Right lung (tissue), 5 donors: ENCODE results near the gene LGALS3. TPM values are rescaled to one million over a fixed set of nuclear protein-coding genes. Genes with fewer than 3 reads are reported as not detected.

ENCODE experiments used
- DNase-seq, 2 donors: peaks; one replicate each; pipeline ENCODE4 v3.0.0-alpha.2; 2013
- polyA plus RNA-seq, 5 donors: library from polyadenylated mRNA; unstranded; fragments of 120-200 nt; gene quantifications; one replicate each; pipeline versions ENCODE4 v1.2.1 to v1.2.3, GENCODE V29; 2013; ENCODE audit warnings: inconsistent platforms in 1 of 5, low replicate concordance in 1 of 5; ENCODE audit not compliant: insufficient read length in 5 of 5, insufficient read depth in 1 of 5

Gene LGALS3
- polyA plus RNA-seq, 5 donors: 43.2 to 63.4 (median 45.7) TPM

DNA sequence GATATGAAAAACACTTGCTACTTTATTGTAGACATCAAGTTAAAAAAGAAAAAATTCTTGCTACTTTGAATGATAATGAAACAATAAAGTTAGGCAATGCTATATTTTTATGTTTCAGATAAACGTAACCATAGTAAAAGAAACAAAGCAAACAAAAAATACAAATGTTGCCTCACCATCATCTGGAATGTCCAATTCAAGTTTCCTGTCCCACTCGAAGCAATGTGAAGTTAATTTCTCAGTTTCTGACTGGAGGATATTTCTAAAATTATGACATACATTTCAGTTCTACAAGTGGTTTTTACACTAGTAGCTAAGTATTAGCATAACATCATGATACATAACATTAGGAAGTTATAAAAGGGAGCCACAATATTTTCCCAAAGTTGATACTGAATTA is 41.5 kb downstream of the LGALS3 start:
- DNase-seq: no peak

DNA sequence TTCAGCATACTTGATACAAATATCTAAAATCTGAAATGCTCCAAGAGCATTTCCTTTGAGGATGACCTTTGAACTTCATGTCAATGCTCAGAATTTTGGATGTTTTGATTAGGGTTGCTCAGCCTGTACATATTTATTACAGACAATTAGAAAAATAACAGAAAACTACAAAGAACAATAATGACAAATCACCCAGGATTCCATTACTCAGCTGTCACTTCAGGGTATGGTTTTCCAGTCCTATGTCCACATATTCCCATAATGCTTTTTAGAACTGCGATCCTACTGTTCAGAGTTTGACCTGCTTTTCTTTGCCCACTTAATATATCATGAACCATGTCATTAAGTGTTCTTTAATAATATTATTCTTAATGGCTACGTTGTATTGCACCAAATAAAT is 51.0 kb downstream of the LGALS3 start:
- DNase-seq: no peak

DNA sequence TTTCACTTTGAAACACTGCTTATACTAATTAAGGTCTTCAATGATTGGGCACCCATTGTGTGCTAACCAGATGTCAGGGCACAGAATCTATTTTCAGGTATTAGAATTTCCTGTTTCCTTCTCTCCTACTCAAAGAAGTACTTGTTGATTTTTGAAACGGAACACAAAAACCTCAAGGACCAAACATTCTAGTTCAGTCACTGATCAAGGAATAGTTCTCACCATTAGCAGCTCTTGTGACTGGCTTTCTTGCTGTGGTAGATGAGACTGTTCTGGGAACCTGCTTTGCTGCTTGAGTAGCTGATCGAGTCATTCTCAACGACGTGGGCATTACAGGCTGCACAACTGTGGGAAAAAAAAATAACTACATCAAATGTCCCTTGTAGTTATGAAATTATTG is 51.4 kb downstream of the LGALS3 start:
- DNase-seq: no peak

DNA sequence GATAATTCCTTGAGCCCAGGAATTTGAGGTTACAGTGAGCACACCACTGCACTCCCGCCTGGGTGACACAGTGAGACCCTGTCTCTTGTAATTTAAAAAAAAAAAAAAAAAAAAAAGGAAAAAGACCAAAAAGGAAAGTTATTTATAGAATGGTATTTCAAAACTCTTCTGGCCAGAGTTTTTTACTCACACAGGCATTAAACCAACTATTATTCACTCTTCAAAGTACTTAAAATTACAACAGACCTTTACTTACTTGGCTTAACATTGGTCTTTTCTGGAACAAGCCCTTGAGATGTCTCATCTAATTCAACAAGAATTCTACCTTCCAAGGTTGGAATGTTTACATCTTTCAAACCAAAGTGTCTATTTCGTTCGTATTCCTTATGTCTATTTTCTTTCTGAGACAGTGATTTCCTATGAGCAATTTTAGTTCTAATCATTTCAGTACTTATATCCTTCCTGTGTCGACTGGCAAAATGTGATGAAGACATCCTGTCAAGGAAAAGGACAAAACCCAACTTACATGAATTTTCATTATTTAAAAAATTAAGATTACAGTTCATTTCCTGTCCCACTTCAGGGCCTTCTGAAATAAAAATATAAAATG is 59.7 kb downstream of the LGALS3 start:
- no peak for DNase-seq

DNA sequence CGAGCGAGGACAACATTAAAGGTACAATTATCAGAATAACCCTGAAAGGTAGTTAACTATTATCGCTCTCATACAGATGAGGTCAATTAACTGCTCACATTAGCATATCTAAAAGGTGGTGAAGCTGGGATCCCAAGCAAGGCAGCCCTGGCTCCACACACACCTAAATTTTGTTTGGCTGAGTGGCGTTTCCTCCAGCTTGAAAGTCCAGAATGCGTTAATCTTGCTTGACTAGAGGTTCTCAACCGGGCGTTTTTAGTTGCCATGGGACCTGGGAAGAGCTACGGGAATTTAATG is 61.8 kb downstream of the LGALS3 start:
- DNase-seq: no peak

DNA sequence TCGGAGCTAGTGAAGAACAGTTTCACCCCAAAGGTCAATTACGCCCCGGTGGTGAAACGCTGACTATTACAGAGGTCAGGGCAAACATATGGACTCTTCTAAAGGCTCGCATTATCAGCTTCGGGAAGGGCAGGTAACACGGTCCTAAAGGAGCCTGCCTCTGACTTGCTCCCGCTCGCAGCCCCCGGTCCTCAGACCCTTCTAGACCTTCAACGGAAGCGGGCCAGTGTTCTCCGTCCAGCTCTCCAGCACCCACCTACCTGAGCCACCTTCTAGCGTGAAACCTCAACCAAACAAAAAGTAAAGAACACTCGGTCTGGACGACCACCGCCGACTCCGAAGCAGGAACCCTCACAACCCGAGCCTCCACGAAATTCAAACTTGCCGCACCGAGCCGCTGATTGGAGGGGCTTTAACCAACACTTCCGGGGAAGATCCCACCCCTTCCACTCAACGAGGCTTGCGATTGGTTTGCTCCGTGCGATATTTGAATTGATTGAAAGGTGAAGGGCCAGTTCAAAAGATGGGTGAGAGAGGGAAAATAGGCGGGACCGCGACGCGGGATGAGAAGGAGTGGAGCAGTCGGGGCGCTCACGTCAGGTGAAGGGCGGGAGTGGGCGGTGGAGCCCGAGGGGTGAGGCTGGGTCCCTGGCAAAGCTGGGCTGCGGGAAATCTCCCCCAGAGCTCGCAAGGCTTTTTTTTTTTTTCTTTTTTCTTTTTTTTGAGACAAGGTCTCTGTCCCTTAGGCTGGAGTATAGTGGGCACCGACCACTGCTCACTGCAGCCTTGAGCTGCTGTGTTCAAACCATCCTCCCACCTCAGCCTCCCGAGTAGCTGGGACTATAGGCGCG is 62.4 kb downstream of the LGALS3 start, which contains the start of gene DLGAP5:
TSS of gene DLGAP5 (minus strand) at position 383 of the 851 bp plus-strand sequence. CDS start 2,406 bp downstream, outside the sequence.
- peak; percentile 93 to 96 for DNase-seq

DNA sequence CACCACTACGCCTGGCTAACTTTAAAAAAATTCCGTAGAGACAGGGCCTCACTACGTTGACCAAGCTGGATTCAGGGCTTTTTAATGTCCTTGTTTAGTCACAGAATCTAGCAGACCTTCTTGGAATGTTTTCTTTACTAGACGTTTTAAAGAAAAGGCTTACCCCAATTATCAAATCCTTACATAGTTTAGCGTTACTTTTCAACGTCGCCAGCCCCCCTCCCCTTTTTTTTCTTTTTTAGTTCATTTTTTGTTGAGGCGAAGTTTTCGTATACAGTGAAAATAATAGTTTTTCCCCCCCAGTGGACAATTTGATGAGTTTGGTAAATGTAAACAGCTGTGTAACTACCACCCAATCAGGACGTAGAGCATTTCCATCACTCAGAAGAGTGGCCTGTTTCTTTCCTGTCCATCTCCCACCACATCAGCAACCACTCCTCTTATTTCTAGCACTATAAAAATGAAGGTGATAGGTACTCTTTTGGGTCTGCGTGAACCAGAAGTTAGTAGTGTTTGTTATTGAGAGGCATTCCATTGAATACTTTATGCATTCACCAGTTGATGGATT is 63.1 kb downstream of the LGALS3 start:
- no peak for DNase-seq

DNA sequence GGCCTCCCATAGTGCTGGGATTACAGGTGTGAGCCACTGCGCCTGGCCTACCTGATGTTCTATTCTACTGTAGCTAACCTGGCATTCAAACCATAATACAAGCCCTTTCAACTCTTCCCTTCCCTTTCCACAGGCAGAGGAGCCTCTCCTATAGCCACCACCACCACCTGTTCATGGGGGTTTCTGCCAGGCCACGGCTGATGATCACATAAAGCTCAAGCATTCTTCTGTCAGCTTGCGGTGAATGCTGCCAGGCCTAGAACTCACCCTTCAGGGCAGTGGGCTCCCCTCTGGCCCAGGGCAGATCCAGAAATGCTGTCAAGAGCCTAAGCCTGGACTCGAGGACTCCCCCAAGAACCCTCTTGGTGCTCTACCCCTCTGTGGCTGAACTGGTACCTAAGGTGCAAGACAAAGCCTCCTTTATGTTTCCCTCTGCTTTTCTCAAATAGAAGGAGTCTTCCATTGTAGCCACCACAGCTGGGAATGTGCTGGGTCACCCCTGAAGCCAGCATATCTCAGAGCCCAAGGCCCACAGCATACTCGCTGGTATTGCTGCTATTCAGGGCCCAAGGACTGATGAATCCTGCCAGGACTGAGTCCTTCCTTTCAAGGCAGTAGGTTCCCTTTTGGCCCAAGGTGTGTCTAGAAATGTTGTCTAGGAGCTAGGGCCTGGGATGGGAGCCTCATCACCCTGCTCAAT is 65.8 kb downstream of the LGALS3 start:
- no peak for DNase-seq

Other genes starting within 250 kb of the LGALS3 start
- gene GCH1, start 226.4 kb upstream of the LGALS3 start, polyA plus RNA-seq: 1 to 10 TPM; 5.6 to 8.1 (median 6.0) TPM
- 10 to 100 TPM; 11.8 to 25.4 (median 19.2) TPM for gene WDHD1, start 102.2 kb upstream of the LGALS3 start, polyA plus RNA-seq
- 10 to 100 TPM; 10.9 to 18.5 (median 13.4) TPM for gene SOCS4, start 102.0 kb upstream of the LGALS3 start, polyA plus RNA-seq
- 10 to 100 TPM; 72.5 to 91.3 (median 88.1) TPM for gene MAPK1IP1L, start 77.6 kb upstream of the LGALS3 start, polyA plus RNA-seq
- 10 to 100 TPM; 14.7 to 65.2 (median 29.7) TPM for gene DLGAP5, start 62.3 kb downstream of the LGALS3 start, polyA plus RNA-seq
- gene FBXO34, start 142.2 kb downstream of the LGALS3 start, polyA plus RNA-seq: 10 to 100 TPM; 28.1 to 43.2 (median 36.9) TPM